Bronchial epithelial cell (primary cell): Measurements from ENCODE around the gene SLC25A11. TPM values are rescaled to one million over a fixed set of nuclear protein-coding genes. Genes with fewer than 3 reads are reported as not detected.

ENCODE experiments used
- DNase-seq: peaks from one replicate; pipeline ENCODE4 v3.0.0-alpha.2; 2010; ENCODE audit warnings: low read depth
- FAIRE-seq: peaks from 2 replicates; lab custom pipeline; 2011; peaks lifted over from hg19 to GRCh38; lab: Jason Lieb, UNC
- H3K27me3 ChIP-seq: 2 replicates; pipeline ENCODE4 v1.5.1; 2011; ENCODE audit warnings: low read length; ENCODE audit not compliant: control insufficient read depth, insufficient read depth
- H3K36me3 ChIP-seq: 2 replicates; pipeline ENCODE4 v1.5.1; 2011; ENCODE audit warnings: low read length; ENCODE audit not compliant: control insufficient read depth, insufficient read depth
- H3K4me3 ChIP-seq: 2 replicates; pipeline ENCODE4 v1.5.1; 2011; ENCODE audit warnings: mild to moderate bottlenecking, low read depth, low read length, control low read depth
- CTCF ChIP-seq: IDR thresholded peaks from 2 replicates; pipeline ENCODE4 v1.5.1; 2011; ENCODE audit warnings: mild to moderate bottlenecking, moderate library complexity, low read length, control low read depth, inconsistent platforms; ENCODE audit not compliant: insufficient read depth, severe bottlenecking
- total RNA-seq: library from RNA; depleted of rRNA; stranded (reverse); fragments of >200 nt; gene quantifications from 2 replicates; pipeline ENCODE4 v1.2.1, GENCODE V29; 2014

Gene SLC25A11
- total RNA-seq, 1 donor from 2014 or later, result 51.6 TPM

DNA sequence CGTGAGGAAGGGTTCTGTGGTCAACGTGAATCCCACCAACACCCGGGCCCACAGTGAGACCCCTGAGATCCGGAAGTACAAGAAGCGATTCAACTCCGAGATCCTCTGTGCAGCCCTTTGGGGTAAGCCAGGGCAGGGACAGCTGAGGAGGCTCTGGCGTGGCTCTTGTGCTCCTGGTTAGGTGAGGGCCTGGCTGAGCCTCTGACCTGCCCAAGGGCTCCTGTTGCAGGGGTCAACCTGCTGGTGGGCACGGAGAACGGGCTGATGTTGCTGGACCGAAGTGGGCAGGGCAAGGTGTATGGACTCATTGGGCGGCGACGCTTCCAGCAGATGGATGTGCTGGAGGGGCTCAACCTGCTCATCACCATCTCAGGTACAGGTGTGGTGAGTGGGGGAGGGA lies 44.7 kb downstream of the SLC25A11 start:
- FAIRE-seq (no peak), DNase-seq (no peak)
- Histone ChIP-seq H3K36me3 (peaks cover 66% of the 10 kb centered on the region), H3K4me3 (no peak overlapping the region), H3K27me3 (no peaks in the 10 kb centered on the region)
- TF ChIP-seq CTCF, result no peak

DNA sequence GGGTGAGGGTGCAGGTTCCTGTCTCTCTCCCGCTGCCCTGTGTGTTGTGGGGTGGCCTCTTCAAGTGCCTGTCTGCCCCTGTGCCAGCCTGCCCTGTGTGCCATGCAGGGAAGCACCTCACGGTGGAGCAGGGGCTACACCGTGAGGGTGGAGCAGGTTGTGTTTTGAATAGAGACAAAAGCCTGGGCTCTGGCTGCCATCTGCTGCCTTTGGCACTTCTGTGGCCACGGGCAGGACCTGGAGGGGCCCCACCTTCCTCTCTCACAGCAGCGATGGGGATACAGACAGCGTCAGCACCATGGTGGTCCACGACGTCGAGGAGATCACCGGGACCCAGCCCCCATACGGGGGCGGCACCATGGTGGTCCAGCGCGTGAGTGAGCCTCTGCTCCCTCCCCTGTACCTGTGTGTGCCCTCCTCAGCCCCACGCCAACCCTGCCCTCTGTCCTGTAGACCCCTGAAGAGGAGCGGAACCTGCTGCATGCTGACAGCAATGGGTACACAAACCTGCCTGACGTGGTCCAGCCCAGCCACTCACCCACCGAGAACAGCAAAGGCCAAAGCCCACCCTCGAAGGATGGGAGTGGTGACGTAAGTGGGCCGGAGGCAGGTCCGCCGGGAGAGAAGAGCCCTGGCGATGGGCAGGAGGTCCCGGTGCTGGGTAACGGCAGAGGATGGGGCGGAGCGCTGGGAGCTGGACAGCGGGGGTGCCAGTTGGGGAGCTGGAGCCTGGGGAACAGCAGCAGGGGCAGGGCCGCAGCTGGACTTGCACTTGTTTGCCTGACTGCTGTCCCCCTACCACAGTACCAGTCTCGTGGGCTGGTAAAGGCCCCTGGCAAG lies 45.9 kb downstream of the SLC25A11 start:
- no peak for TF ChIP-seq CTCF
- DNase-seq, result no peak
- FAIRE-seq, result no peak
- H3K27me3 ChIP-seq, result no peaks in the 10 kb centered on the region
- H3K36me3 ChIP-seq, result peaks cover 71% of the 10 kb centered on the region
- H3K4me3 ChIP-seq, result no peak overlapping the region

DNA sequence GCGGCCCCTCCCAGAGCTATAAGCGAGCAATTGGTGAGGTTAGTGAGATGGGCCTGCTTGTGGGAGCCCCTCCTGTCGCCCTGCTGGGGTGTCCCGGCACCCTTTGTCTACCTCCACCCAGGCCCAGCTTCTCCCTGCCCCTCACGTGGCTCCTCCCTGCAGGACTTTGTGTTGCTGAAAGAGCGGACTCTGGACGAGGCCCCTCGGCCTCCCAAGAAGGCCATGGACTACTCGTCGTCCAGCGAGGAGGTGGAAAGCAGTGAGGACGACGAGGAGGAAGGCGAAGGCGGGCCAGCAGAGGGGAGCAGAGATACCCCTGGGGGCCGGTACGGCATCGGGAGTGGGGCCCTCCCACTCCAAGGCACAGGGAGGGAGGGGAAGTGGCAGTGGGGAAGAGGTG lies 46.6 kb downstream of the SLC25A11 start:
- FAIRE-seq, result no peak
- H3K4me3 ChIP-seq, result no peak overlapping the region
- DNase-seq, result no peak
- H3K27me3 ChIP-seq, result no peaks in the 10 kb centered on the region
- peaks cover 72% of the 10 kb centered on the region for H3K36me3 ChIP-seq
- no peak for TF ChIP-seq CTCF

- H3K36me3 ChIP-seq, result peaks cover 73% of the 10 kb centered on the region
- FAIRE-seq (no peak), DNase-seq (no peak)
- no peak for TF ChIP-seq CTCF
- H3K27me3 ChIP-seq, result no peaks in the 10 kb centered on the region
- no peak overlapping the region for H3K4me3 ChIP-seq
These were observed 47.2 kb downstream of the SLC25A11 start for GRCh38 chr17:4892499-4893221.

DNA sequence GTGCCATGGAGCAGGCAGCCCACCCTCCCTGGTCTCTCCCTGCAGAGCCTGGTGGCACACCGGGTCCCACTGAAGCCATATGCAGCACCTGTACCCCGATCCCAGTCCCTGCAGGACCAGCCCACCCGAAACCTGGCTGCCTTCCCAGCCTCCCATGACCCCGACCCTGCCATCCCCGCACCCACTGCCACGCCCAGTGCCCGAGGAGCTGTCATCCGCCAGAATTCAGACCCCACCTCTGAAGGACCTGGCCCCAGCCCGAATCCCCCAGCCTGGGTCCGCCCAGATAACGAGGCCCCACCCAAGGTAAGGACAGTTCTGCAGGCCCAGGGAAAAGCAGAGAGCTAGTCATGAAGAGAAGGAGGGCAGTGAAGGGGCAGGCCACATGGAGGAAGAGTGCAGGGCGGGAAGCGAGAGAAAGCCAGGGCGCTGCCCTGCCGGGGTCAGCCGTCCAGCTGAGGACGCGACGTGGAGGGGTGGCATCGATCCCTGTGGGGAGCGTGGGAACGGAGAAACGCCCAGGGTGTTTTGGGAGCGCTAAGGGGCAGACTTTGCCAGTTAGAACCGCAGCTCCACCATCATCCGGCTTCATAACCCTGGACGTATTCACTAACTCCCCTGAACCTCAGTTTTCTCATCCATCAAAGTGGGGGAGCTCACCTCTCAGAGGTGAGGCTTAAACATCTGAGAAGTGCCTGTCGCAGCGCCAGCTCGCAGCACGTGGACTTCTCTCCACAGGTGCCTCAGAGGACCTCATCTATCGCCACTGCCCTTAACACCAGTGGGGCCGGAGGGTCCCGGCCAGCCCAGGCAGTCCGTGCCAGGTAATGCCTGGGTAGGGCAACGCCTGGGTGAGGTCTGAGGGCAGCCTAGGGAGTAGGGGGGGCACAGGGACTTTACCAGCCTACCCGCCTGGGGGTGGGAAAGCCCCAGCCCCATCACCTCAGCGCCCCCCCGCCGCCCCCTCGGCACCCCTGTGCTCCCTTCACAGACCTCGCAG lies 48.1 kb downstream of the SLC25A11 start:
- TF ChIP-seq CTCF, result no peak
- DNase-seq (no peak), FAIRE-seq (no peak)
- peaks cover 76% of the 10 kb centered on the region for H3K36me3 ChIP-seq
- no peak overlapping the region for H3K4me3 ChIP-seq
- no peaks in the 10 kb centered on the region for H3K27me3 ChIP-seq
